ENCODE data around the gene NPAS3.

Gene NPAS3

DNA sequence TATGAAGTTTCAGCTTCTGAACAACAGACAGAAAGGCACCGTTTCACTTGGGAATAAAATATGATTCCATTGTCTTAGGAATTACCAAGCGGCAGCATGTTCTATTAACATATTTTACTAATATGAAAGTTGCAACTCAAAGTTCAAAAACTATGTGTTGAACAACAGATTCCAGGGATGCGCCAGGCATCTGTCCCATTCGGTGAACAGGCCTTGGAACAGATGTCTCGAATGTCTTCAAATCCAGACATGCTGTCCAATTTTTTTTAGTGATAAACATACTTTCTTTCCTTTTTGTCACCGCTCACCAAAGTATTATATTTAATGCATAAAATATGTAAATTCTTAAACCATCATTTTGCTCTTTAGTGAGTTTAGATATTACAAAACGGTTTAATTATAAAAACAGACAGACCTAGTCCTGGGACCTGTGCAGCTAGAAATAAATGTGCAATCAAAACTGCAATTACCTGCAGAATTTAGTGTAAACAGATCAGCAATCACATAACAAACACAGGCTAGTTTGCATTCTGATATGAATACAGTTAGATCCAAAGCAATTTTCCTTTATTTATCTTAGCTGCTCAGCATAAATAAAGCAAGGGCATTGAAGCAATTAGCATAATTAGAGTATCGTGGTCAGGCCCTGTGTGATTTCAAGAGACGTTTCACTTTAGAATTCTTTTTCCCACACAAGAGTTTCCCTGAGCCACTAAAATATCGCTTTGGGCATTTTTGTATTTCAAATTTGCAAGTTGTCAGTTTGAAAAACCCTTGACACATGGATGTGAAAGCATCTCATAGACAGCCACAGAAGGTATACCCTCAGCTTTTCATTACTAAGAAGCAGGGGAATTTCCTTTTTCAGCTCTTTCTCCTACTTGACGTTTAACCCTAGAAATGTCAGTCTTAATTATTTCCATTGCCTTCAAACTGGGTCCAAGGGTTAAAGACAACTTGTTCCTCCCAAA, 591.4 kb downstream of the NPAS3 start:
- Histone ChIP-seq H3K4me1 (ENCODE audit: control insufficient read depth in 5 of 5, insufficient read depth in 5 of 5, low read length in 5 of 5) (peaks cover 0 to 8% (median 0%) of the 10 kb centered on the region in 5 donors), H3K9me3 (ENCODE audit: control insufficient read depth in 5 of 5, low read length in 5 of 5) (no peaks in the 10 kb centered on the region), H3K4me3 (ENCODE audit: low read depth in 1 of 5, low read length in 5 of 5) (no peak overlapping the region), H3K9ac (ENCODE audit: low read length in 5 of 5) (no peak overlapping the region), H3K27me3 (ENCODE audit: control insufficient read depth in 5 of 5, insufficient read depth in 4 of 5, low read length in 5 of 5) (peaks cover 0 to 3% (median 0%) of the 10 kb centered on the region in 5 donors), H3K36me3 (ENCODE audit: control insufficient read depth in 5 of 5, insufficient read depth in 5 of 5, low read length in 5 of 5) (no peaks in the 10 kb centered on the region), H3K27ac (ENCODE audit: low read depth, low read length) (no peak overlapping the region)

DNA sequence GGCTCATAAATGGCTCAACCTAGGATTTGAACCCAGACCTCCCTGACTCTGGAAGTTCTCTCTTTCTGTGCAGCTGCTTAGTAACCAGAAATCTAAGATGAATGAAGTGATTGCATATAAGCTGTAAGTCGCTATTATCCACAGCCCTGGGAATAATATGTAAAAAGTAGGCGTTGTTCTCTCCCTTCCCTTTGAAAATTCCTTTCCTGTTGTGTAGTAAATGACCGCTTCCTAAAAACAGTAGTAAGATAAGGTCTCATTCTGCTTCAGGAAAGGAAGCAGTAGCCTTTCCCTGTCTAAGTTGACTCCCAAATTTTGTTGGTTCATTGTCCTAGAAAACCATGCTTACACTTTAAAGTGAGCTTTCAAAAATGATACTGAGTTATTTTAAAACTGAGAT, 593.9 kb downstream of the NPAS3 start:
- no peaks in the 10 kb centered on the region for H3K27me3 ChIP-seq (ENCODE audit: control insufficient read depth in 5 of 5, insufficient read depth in 4 of 5, low read length in 5 of 5)
- no peak overlapping the region for H3K9ac ChIP-seq (ENCODE audit: low read length in 5 of 5)
- no peak overlapping the region for H3K4me3 ChIP-seq (ENCODE audit: low read depth in 1 of 5, low read length in 5 of 5)
- H3K4me1 ChIP-seq (ENCODE audit: control insufficient read depth in 5 of 5, insufficient read depth in 5 of 5, low read length in 5 of 5) = peaks cover 0 to 5% (median 0%) of the 10 kb centered on the region in 5 donors
- H3K27ac ChIP-seq (ENCODE audit: low read depth, low read length) = no peak overlapping the region
- no peaks in the 10 kb centered on the region for H3K36me3 ChIP-seq (ENCODE audit: control insufficient read depth in 5 of 5, insufficient read depth in 5 of 5, low read length in 5 of 5)
- no peaks in the 10 kb centered on the region for H3K9me3 ChIP-seq (ENCODE audit: control insufficient read depth in 5 of 5, low read length in 5 of 5)

DNA sequence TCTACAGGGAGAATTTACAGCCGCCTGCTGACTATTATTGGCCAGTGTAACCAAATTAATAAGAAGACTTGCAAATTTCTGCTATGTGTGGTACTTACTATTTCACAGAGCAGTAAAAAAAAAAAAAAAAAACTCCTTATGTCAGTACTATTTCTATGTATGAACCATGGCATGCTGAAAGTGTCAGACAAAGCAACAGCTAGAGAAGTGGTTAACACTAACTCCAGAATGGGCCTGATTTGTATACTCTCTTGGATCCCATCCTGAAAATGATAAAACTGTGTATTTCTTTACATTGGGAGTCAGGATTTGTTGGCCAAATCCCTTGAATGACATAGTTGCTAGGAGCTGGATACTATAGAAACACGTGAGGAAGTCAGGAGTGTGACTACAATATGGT, 595.4 kb downstream of the NPAS3 start:
- Histone ChIP-seq H3K36me3 (ENCODE audit: control insufficient read depth in 5 of 5, insufficient read depth in 5 of 5, low read length in 5 of 5) (no peaks in the 10 kb centered on the region), H3K4me3 (ENCODE audit: low read depth in 1 of 5, low read length in 5 of 5) (no peak overlapping the region), H3K9ac (ENCODE audit: low read length in 5 of 5) (no peak overlapping the region)

DNA sequence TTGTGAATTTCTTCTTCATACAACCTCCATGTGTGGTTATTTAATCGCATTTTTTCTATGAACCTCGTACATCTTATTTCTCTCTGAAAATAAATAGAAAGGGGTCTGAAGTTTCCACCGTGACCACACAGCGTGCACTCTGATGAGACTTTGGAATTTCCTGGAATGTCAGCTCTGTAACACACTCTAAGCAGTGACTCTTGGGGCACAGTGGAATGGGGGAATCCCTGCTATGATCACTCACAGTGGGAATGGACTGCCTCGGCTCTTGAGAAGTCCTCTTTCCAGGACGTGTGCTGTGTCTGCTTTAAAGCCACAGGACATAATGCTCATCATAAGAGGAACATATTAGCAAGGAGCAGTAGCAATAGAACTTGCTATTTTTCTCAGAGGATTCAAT, 596.0 kb downstream of the NPAS3 start:
- H3K4me1 ChIP-seq (ENCODE audit: control insufficient read depth in 5 of 5, insufficient read depth in 5 of 5, low read length in 5 of 5) = peaks cover 0 to 5% (median 0%) of the 10 kb centered on the region in 5 donors
- no peaks in the 10 kb centered on the region for H3K9me3 ChIP-seq (ENCODE audit: control insufficient read depth in 5 of 5, low read length in 5 of 5)
- no peaks in the 10 kb centered on the region for H3K36me3 ChIP-seq (ENCODE audit: control insufficient read depth in 5 of 5, insufficient read depth in 5 of 5, low read length in 5 of 5)
- H3K27me3 ChIP-seq (ENCODE audit: control insufficient read depth in 5 of 5, insufficient read depth in 4 of 5, low read length in 5 of 5) = no peaks in the 10 kb centered on the region
- H3K27ac ChIP-seq (ENCODE audit: low read depth, low read length) = no peak overlapping the region
- no peak overlapping the region for H3K4me3 ChIP-seq (ENCODE audit: low read depth in 1 of 5, low read length in 5 of 5)
- H3K9ac ChIP-seq (ENCODE audit: low read length in 5 of 5) = no peak overlapping the region

More for the DNA sequence above, 595.4 kb downstream of the NPAS3 start:
- no peaks in the 10 kb centered on the region for H3K27me3 ChIP-seq (ENCODE audit: control insufficient read depth in 5 of 5, insufficient read depth in 4 of 5, low read length in 5 of 5)
- H3K9me3 ChIP-seq (ENCODE audit: control insufficient read depth in 5 of 5, low read length in 5 of 5) = no peaks in the 10 kb centered on the region
- H3K4me1 ChIP-seq (ENCODE audit: control insufficient read depth in 5 of 5, insufficient read depth in 5 of 5, low read length in 5 of 5) = peaks cover 0 to 5% (median 0%) of the 10 kb centered on the region in 5 donors
- no peak overlapping the region for H3K27ac ChIP-seq (ENCODE audit: low read depth, low read length)

DNA sequence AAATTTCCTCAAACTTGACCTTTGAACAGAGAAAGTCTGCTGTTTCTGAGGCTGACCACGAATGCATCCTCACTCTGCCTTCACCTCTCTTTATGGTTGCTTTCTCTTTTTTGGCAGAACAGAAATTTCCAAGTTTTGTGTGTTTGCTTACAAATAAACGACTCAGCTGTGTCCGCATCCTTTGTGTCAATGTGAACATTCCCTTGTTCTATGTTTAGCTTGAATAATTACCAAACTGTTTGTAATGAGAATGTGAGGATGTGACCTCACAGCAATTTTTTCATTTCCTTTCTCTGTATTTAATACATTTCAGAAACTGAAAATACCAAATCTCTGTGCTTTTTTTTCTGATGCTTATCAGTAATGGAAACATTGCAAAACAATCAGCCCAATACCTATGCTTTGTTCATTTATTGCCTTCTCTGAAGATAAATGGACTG, 601.3 kb downstream of the NPAS3 start:
- Histone ChIP-seq H3K4me3 (ENCODE audit: low read depth in 1 of 5, low read length in 5 of 5) (no peak overlapping the region), H3K36me3 (ENCODE audit: control insufficient read depth in 5 of 5, insufficient read depth in 5 of 5, low read length in 5 of 5) (no peaks in the 10 kb centered on the region), H3K9me3 (ENCODE audit: control insufficient read depth in 5 of 5, low read length in 5 of 5) (no peaks in the 10 kb centered on the region), H3K4me1 (ENCODE audit: control insufficient read depth in 5 of 5, insufficient read depth in 5 of 5, low read length in 5 of 5) (no peaks in the 10 kb centered on the region), H3K27ac (ENCODE audit: low read depth, low read length) (no peak overlapping the region), H3K27me3 (ENCODE audit: control insufficient read depth in 5 of 5, insufficient read depth in 4 of 5, low read length in 5 of 5) (no peaks in the 10 kb centered on the region), H3K9ac (ENCODE audit: low read length in 5 of 5) (no peak overlapping the region)

DNA sequence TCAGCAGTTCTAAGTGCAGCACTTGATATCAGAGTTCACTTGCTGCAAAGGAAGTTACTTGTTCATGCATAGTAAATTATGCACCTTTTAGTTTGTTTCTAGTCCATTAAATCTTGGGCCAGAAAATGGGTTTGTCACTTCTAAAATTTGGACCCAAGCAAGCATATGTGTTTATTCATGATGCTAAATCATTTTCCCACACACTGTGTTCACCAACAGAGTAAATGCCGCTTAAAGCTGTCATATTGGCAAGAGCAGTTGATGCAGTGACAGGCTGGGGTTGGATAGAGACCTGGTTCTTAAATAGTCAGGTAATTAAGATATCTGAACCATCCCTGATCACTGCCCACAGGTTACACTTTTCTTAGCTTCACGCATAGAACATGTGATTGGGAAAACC, 602.5 kb downstream of the NPAS3 start:
- no peaks in the 10 kb centered on the region for H3K27me3 ChIP-seq (ENCODE audit: control insufficient read depth in 5 of 5, insufficient read depth in 4 of 5, low read length in 5 of 5)
- no peak overlapping the region for H3K9ac ChIP-seq (ENCODE audit: low read length in 5 of 5)
- no peaks in the 10 kb centered on the region for H3K36me3 ChIP-seq (ENCODE audit: control insufficient read depth in 5 of 5, insufficient read depth in 5 of 5, low read length in 5 of 5)
- H3K9me3 ChIP-seq (ENCODE audit: control insufficient read depth in 5 of 5, low read length in 5 of 5) = no peaks in the 10 kb centered on the region
- no peak overlapping the region for H3K4me3 ChIP-seq (ENCODE audit: low read depth in 1 of 5, low read length in 5 of 5)
- H3K27ac ChIP-seq (ENCODE audit: low read depth, low read length) = no peak overlapping the region
- H3K4me1 ChIP-seq (ENCODE audit: control insufficient read depth in 5 of 5, insufficient read depth in 5 of 5, low read length in 5 of 5) = no peaks in the 10 kb centered on the region

DNA sequence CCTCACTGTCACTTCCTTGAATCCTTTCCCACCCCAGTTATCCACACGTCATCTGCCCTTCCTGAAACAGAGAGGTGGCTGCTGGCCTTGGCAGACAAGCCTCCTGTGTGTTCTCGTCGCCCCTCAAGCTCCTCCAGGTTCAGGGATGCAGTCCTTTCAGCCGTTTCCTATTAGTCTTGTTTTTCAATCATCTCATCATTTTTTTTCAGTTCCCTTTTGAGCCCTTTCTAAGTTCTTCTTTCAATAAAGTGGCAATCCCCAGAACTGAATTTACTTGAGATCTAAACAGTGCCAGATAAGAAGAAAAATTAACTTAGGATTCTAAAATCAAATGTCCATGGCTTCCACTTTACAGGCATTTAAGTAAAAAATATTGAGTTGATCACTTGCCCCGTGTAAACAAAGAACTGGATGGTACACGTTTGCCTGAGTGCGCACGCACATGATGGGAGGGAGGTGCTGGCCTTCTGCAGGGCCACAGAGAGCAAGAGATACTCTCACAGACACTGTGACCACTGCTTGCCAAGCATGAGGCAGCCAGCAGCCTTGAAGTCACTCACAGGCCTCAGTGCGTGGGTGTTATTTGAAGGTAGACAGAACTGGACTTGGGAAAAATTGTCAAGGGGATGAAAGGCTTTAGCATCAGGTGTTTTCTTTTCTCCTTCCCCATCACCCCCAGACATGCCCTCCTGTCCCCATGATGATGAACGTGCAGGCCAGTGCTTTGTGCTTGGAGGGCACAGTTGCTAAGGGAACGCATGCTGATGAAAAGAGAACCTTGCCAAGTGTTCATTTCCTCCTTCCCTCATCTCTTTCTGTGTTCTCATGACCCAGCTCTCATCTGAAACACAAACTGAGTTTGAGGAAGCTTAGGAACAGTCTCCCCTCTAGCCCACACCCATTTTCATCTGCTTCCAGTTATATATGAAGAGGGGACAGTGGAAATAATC, 603.9 kb downstream of the NPAS3 start:
- Histone ChIP-seq H3K27me3 (ENCODE audit: control insufficient read depth in 5 of 5, insufficient read depth in 4 of 5, low read length in 5 of 5) (no peaks in the 10 kb centered on the region), H3K36me3 (ENCODE audit: control insufficient read depth in 5 of 5, insufficient read depth in 5 of 5, low read length in 5 of 5) (no peaks in the 10 kb centered on the region), H3K4me3 (ENCODE audit: low read depth in 1 of 5, low read length in 5 of 5) (no peak overlapping the region)

DNA sequence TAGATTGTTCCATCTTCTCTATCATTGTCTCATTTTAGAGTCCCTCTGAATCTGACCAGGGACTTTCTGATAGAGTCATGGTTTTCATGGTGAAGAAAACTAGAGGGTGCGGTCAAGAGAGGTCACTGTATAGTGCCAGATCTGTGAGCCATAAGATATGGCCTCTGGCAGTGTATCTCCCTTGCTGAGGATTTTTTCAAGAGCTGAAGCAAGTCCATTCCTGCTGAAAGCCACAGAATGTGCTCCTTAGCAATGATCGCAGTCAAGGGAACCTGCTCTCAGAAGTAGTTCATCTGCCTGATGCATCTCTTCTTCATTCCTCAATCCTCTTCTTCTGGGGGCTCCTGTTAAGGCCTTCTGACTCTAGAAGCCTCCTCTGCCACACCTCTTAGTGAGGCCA, 607.0 kb downstream of the NPAS3 start:
- no peaks in the 10 kb centered on the region for H3K4me1 ChIP-seq (ENCODE audit: control insufficient read depth in 5 of 5, insufficient read depth in 5 of 5, low read length in 5 of 5)
- no peaks in the 10 kb centered on the region for H3K9me3 ChIP-seq (ENCODE audit: control insufficient read depth in 5 of 5, low read length in 5 of 5)
- H3K27ac ChIP-seq (ENCODE audit: low read depth, low read length) = no peak overlapping the region
- H3K4me3 ChIP-seq (ENCODE audit: low read depth in 1 of 5, low read length in 5 of 5) = no peak overlapping the region
- no peak overlapping the region for H3K9ac ChIP-seq (ENCODE audit: low read length in 5 of 5)
- H3K36me3 ChIP-seq (ENCODE audit: control insufficient read depth in 5 of 5, insufficient read depth in 5 of 5, low read length in 5 of 5) = no peaks in the 10 kb centered on the region
- no peaks in the 10 kb centered on the region for H3K27me3 ChIP-seq (ENCODE audit: control insufficient read depth in 5 of 5, insufficient read depth in 4 of 5, low read length in 5 of 5)

More for the DNA sequence above, 603.9 kb downstream of the NPAS3 start:
- H3K9ac ChIP-seq (ENCODE audit: low read length in 5 of 5) = no peak overlapping the region
- no peaks in the 10 kb centered on the region for H3K4me1 ChIP-seq (ENCODE audit: control insufficient read depth in 5 of 5, insufficient read depth in 5 of 5, low read length in 5 of 5)
- H3K27ac ChIP-seq (ENCODE audit: low read depth, low read length) = no peak overlapping the region
- no peaks in the 10 kb centered on the region for H3K9me3 ChIP-seq (ENCODE audit: control insufficient read depth in 5 of 5, low read length in 5 of 5)

DNA sequence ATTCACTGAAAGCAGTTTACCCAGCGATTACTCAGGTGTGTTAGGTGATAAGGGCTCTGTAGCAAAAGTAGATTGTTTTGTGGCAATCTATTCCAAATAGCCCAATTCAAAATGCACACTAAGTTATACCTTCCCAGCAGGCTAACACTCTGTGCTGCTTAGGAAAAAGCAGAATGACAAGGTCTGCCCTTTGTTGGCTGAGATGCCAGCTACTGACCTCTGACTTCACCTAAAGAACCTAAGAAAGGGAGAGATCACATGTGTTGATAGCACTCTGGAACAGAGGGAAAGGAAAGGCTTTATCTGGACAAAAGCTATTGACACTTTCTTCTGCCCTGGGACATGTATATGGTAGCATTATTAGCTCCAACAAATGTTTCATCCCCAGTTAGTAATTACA, 609.9 kb downstream of the NPAS3 start:
- Histone ChIP-seq H3K27me3 (ENCODE audit: control insufficient read depth in 5 of 5, insufficient read depth in 4 of 5, low read length in 5 of 5) (no peaks in the 10 kb centered on the region), H3K9me3 (ENCODE audit: control insufficient read depth in 5 of 5, low read length in 5 of 5) (no peaks in the 10 kb centered on the region), H3K36me3 (ENCODE audit: control insufficient read depth in 5 of 5, insufficient read depth in 5 of 5, low read length in 5 of 5) (no peaks in the 10 kb centered on the region), H3K27ac (ENCODE audit: low read depth, low read length) (no peak overlapping the region), H3K9ac (ENCODE audit: low read length in 5 of 5) (no peak overlapping the region), H3K4me1 (ENCODE audit: control insufficient read depth in 5 of 5, insufficient read depth in 5 of 5, low read length in 5 of 5) (no peaks in the 10 kb centered on the region), H3K4me3 (ENCODE audit: low read depth in 1 of 5, low read length in 5 of 5) (no peak overlapping the region)

DNA sequence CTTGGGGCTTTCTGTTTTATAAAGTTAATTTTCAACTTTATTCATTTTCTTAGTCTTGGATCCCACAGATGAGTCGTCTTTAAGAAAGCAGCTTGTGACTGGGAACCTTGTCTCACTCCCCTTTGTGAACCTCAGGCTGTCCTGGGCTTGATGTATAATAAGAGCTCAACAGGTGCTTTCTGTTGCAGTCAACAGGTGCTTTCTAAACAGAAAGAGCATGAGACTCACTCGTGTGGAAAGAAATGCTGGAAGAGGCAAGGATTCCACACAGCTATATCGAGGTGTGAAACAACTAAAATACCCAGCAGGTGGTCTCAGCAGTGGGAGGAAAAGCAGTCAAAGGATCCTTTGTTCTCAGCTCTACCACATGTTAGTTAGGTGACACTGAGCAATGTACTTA, 613.3 kb downstream of the NPAS3 start:
- Histone ChIP-seq H3K4me1 (ENCODE audit: control insufficient read depth in 5 of 5, insufficient read depth in 5 of 5, low read length in 5 of 5) (no peaks in the 10 kb centered on the region), H3K9ac (ENCODE audit: low read length in 5 of 5) (no peak overlapping the region), H3K36me3 (ENCODE audit: control insufficient read depth in 5 of 5, insufficient read depth in 5 of 5, low read length in 5 of 5) (no peaks in the 10 kb centered on the region), H3K9me3 (ENCODE audit: control insufficient read depth in 5 of 5, low read length in 5 of 5) (no peaks in the 10 kb centered on the region), H3K4me3 (ENCODE audit: low read depth in 1 of 5, low read length in 5 of 5) (no peak overlapping the region), H3K27ac (ENCODE audit: low read depth, low read length) (no peak overlapping the region), H3K27me3 (ENCODE audit: control insufficient read depth in 5 of 5, insufficient read depth in 4 of 5, low read length in 5 of 5) (no peaks in the 10 kb centered on the region)
